ENCODE results near the gene VAMP2.
A peak's percentile ranks its signal among the peaks of the same experiment; 100 is the strongest.

VAMP2 gene

DNA sequence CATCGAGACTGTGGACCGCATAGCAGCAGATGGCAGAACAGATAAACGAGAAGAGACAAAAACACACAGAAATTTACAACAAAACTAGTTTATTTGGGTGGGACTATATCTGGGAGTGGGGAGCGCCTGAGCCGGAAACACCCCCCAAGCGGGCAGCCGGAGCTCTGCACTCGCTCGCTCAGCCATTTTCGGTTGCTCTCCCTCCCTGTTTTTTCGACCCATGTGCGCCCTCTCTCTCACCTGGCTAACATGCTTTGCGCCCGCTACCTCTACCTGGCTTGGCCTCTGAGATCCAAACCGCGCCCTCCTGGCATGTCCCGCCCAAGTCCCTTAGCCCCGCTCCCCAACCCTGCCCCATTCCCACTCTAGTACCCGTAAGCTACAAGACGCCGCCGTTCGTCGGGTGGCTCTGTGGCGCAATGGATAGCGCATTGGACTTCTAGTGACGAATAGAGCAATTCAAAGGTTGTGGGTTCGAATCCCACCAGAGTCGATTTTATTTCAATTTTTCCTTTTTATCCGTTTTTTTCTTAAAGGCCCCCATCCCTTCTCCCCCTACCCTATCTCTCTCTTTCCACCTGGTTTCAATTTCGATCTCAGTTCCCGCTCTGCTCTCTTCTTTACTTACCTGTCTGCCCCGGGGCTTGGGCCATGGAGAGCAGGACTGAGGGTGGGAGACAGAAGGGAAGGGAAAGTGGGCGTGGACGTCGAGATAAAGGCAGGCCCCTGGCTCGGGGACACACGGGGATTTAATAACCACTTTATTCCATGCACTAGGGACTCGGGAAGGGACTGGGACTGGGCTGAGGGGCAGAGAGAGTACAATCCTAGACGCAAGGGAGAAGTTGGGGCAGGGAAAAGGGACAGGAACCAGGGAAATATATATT is 42.0 kb downstream of the VAMP2 start:
- TF ChIP-seq, protein P1, sequence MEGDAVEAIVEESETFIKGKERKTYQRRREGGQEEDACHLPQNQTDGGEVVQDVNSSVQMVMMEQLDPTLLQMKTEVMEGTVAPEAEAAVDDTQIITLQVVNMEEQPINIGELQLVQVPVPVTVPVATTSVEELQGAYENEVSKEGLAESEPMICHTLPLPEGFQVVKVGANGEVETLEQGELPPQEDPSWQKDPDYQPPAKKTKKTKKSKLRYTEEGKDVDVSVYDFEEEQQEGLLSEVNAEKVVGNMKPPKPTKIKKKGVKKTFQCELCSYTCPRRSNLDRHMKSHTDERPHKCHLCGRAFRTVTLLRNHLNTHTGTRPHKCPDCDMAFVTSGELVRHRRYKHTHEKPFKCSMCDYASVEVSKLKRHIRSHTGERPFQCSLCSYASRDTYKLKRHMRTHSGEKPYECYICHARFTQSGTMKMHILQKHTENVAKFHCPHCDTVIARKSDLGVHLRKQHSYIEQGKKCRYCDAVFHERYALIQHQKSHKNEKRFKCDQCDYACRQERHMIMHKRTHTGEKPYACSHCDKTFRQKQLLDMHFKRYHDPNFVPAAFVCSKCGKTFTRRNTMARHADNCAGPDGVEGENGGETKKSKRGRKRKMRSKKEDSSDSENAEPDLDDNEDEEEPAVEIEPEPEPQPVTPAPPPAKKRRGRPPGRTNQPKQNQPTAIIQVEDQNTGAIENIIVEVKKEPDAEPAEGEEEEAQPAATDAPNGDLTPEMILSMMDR (IDR thresholded peaks at IDR 0.05; ENCODE audit: insufficient read depth, low read length, missing control alignments), result peak; percentile 29
- CTCF ChIA-PET, result interaction anchor here (0.9 to 7.5 kb wide), 18 partner anchors 11 to 180 kb away, joined by 3 to 168 read pairs (median 16); partner anchors contain the start of genes ALOX12B, PFAS and VAMP2
- no peak for DNase-seq (ENCODE audit: low read depth, low spot score)
- POLR2A ChIA-PET, result interaction anchor here (0.7 to 2.3 kb wide), 7 partner anchors 31 to 279 kb away, joined by 3 to 12 read pairs (median 6); partner anchors contain the start of genes BORCS6 and PER1
- H3K4me3 ChIP-seq (ENCODE audit: low read depth, low read length), result peak overlapping the region; percentile 77

DNA sequence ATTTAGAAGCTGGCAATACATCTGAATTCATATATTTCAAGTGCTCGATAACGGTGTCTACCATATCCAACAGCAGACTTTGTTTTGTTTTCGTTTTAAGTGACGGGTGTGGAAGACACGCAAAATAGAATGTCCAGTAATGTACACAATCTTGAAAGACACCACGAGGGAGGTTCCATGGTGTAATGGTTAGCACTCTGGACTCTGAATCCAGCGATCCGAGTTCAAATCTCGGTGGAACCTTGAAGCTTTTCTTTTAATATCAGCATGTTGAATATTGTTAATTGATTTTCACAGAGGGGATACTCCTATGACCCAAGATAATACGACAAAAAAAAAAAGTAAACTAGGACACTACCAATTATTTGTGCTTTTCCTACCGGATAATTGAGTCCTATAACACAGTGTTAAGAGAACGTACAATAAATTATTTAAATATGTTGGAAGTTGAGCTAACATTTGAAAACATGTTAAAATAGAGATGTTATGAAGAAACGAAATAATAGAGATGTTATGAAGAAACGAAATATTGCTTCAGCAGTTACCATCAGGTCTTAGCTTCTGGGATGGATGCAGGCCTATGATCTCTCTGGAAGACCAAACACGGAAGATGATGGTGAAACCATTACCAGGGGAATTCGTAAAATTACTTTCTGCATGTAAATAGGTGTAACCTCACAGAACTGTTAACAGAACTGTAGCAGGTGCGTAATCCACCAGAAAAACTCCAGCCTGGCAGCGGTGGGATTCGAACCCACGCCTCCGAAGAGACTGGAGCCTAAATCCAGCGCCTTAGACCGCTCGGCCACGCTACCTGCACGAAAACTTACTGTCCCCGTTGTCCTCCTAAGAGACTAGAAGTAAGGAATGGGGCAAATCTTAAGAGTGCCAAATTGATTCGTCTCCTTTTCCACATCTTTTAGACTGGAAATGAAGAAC is 42.9 kb downstream of the VAMP2 start:
- POLR2A ChIA-PET, result interaction anchor here (0.7 to 2.3 kb wide), 7 partner anchors 32 to 278 kb away, joined by 3 to 12 read pairs (median 6); partner anchors contain the start of genes BORCS6, PER1 and SLC25A35
- CTCF ChIA-PET, result interaction anchor here (0.7 to 7.5 kb wide), 39 partner anchors 9 to 308 kb away, joined by 3 to 168 read pairs (median 8); partner anchors contain the start of genes ALOX12B, AURKB, BORCS6 and KRABD2
- peak; percentile 80 for DNase-seq (ENCODE audit: low read depth, low spot score)
- TF ChIP-seq, protein P1 (IDR thresholded peaks at IDR 0.05; ENCODE audit: insufficient read depth, low read length, missing control alignments), result no peak
- peak overlapping the region; percentile 77 for H3K4me3 ChIP-seq (ENCODE audit: low read depth, low read length)

DNA sequence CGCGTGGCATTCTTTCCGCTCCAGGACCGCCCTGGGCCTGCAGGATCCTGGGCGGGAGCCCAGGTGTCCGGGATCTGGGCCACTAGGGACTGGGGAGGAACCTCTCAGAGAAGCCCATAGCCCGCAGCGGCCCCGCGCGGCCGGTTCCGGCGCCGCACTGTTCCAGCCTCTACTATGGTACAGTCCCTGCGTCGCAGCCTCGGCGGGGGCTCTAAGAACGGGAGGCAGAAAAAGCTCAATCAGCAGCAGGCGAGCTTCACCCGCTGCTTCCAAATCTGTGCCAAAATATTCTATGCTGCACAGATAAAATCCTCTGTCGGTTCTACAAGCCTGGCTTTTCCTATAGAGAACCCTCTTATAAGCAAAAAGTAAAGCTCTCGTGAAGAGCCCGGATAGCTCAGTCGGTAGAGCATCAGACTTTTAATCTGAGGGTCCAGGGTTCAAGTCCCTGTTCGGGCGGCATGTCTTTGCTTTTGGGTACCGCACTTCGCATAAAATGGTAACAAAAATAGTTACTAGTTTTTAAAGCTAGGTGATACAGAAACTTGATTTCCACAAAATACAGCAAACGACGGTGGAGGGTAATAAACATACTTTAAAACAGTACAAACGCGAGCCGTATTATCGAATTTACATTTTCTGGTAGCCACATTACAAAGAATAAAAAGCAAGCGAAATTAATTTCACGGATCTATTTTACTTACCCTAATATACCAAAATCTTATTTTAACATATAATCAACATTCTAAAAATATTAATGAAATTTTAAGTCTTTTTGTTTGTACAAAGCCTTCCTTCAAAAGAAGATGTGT is 43.8 kb downstream of the VAMP2 start:
- CTCF ChIA-PET, result interaction anchor here (0.6 to 7.5 kb wide), 43 partner anchors 8 to 307 kb away, joined by 3 to 168 read pairs (median 6); partner anchors contain the start of genes ALOX12B, AURKB, BORCS6 and KRABD2
- DNase-seq (ENCODE audit: low read depth, low spot score), result no peak
- H3K4me3 ChIP-seq (ENCODE audit: low read depth, low read length), result peak overlapping the region; percentile 73
- TF ChIP-seq, protein P1 (IDR thresholded peaks at IDR 0.05; ENCODE audit: insufficient read depth, low read length, missing control alignments), result peak; percentile 93
- POLR2A ChIA-PET, result interaction anchor here (1.2 to 2.3 kb wide), 6 partner anchors 33 to 176 kb away, joined by 3 to 12 read pairs (median 7); partner anchors contain the start of genes BORCS6, PER1 and SLC25A35

DNA sequence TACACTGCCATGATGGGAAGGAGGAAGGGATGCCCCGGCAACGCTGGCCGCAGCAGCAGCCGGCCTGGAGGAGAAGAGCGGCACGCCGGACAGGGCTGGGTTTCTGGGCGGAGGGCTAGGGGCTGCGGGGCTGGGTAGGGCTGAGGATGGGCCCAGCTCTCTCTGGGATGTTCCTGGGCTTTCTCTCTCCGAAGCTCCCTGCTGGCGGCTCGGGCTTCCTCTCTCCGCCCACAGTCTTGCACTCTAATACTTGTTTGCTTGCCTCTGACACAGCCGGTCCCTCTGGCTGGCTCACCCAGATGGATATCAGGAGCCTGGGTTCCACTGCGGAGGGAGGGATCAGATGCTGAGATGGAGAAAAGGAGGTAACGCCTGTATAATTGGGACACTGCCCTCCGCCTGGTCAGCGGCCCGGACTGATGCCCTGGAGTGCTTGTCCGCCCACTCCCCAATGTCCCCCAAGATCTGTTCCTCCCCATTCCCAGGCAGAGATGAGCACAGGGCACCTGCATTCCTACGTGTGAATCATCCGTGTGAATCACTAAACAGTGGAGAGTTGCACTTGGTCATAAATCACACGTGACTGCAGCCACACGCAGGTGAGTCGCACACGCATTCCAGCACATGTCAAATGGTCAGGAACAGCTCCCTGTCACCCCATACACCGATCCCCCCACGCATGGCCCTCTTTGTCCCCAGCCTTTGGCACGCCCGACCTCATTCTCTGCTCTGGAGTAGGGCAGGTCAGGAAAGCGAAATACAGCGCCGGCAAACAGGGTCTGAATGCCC is 44.6 kb downstream of the VAMP2 start, which contains the start of gene ALOXE3:
Gene ALOXE3 (minus strand): TSS at position 535 of the 789 bp plus-strand sequence. CDS start 524 bp downstream, at position 11.
- peak within 1 kb of the TSS; percentile 73 for H3K4me3 ChIP-seq (ENCODE audit: low read depth, low read length)
- TF ChIP-seq, protein P1 (IDR thresholded peaks at IDR 0.05; ENCODE audit: insufficient read depth, low read length, missing control alignments), result no peak
- no peak for DNase-seq (ENCODE audit: low read depth, low spot score)
- ChIA-PET CTCF (interaction anchor here (0.8 to 7.5 kb wide), 32 partner anchors 9 to 131 kb away, joined by 3 to 168 read pairs (median 10); partner anchors contain the start of genes ALOX12B, AURKB, BORCS6 and PER1), POLR2A (no interaction called here)

Data from AG04449 (cell line).